Immature natural killer cell (primary cell): ENCODE measurements around the gene CDH3. TPM values are rescaled to one million over a fixed set of nuclear protein-coding genes. Genes with fewer than 3 reads are reported as not detected.

Experiments
- DNase-seq, 3 donors: peaks; one replicate each; pipeline ENCODE4 v3.0.0; 2022; ENCODE audit warnings: mixed read lengths in 1 of 3
- H3K27ac Mint-ChIP-seq, 6 donors: one replicate each; pipeline ENCODE4 v1.8.0; 2020; ENCODE audit warnings: mixed read lengths in 6 of 6, mild to moderate bottlenecking in 5 of 6, inconsistent platforms in 4 of 6, moderate library complexity in 3 of 6
- H3K27me3 Mint-ChIP-seq, 3 donors: one replicate each; pipeline ENCODE4 v1.8.0; 2020 to 2021; ENCODE audit warnings: low read depth in 3 of 3, mild to moderate bottlenecking in 3 of 3, mixed read lengths in 3 of 3, moderate library complexity in 3 of 3, inconsistent platforms in 1 of 3
- H3K36me3 Mint-ChIP-seq, 3 donors: one replicate each; pipeline ENCODE4 v1.8.0; 2020; ENCODE audit warnings: mixed read lengths in 3 of 3, inconsistent platforms in 2 of 3, mild to moderate bottlenecking in 2 of 3
- H3K4me1 Mint-ChIP-seq, 2 donors: one replicate each; pipeline ENCODE4 v1.8.0; 2020; ENCODE audit warnings: inconsistent platforms in 2 of 2, mild to moderate bottlenecking in 2 of 2, mixed read lengths in 2 of 2, moderate library complexity in 1 of 2
- H3K4me3 Mint-ChIP-seq, 5 donors: one replicate each; pipeline ENCODE4 v1.8.0; 2020; ENCODE audit warnings: mild to moderate bottlenecking in 5 of 5, mixed read lengths in 5 of 5, inconsistent platforms in 3 of 5, moderate library complexity in 3 of 5
- H3K9me3 Mint-ChIP-seq, 6 donors: one replicate each; pipeline ENCODE4 v1.8.0; 2020; ENCODE audit warnings: mild to moderate bottlenecking in 6 of 6, mixed read lengths in 6 of 6, inconsistent platforms in 4 of 6, moderate library complexity in 3 of 6
- polyA plus RNA-seq, 3 donors: library from polyadenylated mRNA; unstranded; fragments of 300-500 nt; fragmentation: Illumina TruSeq; gene quantifications; one replicate each; pipeline ENCODE4 v1.2.3, GENCODE V29; 2021

CDH3 gene
- polyA plus RNA-seq, 3 donors from 2014 or later: not detected

GRCh38 chr16:68659412-68660358 is 14.6 kb downstream of the CDH3 start:
- no peak overlapping the region for H3K4me3 Mint-ChIP-seq
- H3K9me3 Mint-ChIP-seq: no peaks in the 10 kb centered on the region
- H3K27me3 Mint-ChIP-seq: peaks cover 0 to 4% (median 0%) of the 10 kb centered on the region in 3 donors
- DNase-seq: no peak
- no peak overlapping the region for H3K27ac Mint-ChIP-seq
- no peaks in the 10 kb centered on the region for H3K36me3 Mint-ChIP-seq
- H3K4me1 Mint-ChIP-seq: no peaks in the 10 kb centered on the region

DNA sequence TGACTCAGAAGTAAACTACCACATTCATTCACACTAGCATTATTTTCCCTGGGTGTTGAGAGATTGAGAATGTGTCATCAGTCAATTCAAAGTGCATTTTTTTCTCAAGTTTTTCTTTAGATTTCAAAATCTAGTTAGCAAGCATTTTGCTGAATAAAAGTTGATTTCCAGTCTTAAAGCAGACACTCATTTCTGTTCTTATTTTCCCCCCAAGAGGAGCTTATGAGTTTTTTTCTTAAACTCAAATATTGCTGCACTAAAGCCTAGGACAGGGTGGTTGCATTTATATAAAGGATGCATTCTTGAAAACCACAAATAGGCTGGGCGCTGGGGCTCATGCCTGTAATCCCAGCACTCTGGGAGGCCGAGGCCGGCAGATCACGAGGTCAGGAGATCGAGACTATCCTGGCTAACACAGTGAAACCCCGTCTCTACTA is 15.3 kb downstream of the CDH3 start:
- Mint-ChIP-seq H3K9me3 (no peaks in the 10 kb centered on the region), H3K27me3 (peaks cover 0 to 4% (median 0%) of the 10 kb centered on the region in 3 donors), H3K4me1 (no peaks in the 10 kb centered on the region), H3K36me3 (no peaks in the 10 kb centered on the region), H3K27ac (no peak overlapping the region), H3K4me3 (no peak overlapping the region)
- DNase-seq: no peak

GRCh38 chr16:68662035-68662434 is 16.9 kb downstream of the CDH3 start:
- no peaks in the 10 kb centered on the region for H3K4me1 Mint-ChIP-seq
- no peak overlapping the region for H3K4me3 Mint-ChIP-seq
- peaks cover 0 to 3% (median under 1%) of the 10 kb centered on the region in 3 donors for H3K27me3 Mint-ChIP-seq
- no peak overlapping the region for H3K27ac Mint-ChIP-seq
- H3K36me3 Mint-ChIP-seq: no peaks in the 10 kb centered on the region
- DNase-seq: no peak
- no peaks in the 10 kb centered on the region for H3K9me3 Mint-ChIP-seq

DNA sequence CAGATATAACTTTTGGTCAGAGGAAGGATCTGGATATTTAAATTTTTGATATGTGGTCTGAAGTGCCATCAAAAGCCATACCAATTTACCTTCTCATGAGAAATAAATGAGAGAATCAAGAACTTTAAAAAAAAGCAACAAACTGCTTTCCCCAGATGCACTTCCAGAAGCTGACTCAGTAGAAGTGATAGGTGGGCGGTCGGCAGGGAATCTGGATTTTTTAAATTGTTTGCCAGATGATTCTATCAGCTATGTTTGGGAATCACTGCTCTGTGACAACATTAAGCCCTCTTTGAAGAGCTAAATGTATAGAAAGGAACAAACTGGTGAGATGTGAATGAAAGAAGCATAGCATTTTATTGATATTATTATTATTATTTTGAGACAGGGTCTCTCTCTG is 19.2 kb downstream of the CDH3 start:
- Mint-ChIP-seq H3K27ac (no peak overlapping the region), H3K9me3 (no peaks in the 10 kb centered on the region), H3K27me3 (peaks cover 0 to 3% (median 2%) of the 10 kb centered on the region in 3 donors), H3K4me3 (no peak overlapping the region), H3K4me1 (no peaks in the 10 kb centered on the region), H3K36me3 (no peaks in the 10 kb centered on the region)
- DNase-seq: no peak

DNA sequence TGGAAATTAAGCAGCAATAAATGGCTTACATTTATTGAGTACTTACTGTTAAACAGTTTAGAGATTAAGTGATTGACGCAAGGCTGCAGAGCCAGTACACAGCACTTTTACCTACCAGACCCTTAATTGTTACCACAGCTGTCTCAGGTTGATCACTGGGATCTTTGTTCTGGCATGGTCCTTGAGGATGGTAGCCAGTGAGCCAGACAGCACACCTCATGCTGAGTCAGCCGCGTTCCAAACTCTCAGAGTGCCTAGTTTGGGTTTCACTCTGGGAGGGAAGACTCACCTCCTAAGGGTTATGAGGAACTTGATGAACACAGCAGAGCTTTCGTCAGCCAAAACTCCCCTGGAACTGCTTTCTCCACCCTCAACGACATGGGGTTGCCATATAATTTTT is 20.4 kb downstream of the CDH3 start:
- Mint-ChIP-seq H3K27ac (no peak overlapping the region), H3K4me3 (no peak overlapping the region), H3K36me3 (no peaks in the 10 kb centered on the region), H3K4me1 (no peaks in the 10 kb centered on the region), H3K27me3 (peaks cover 0 to 3% (median 2%) of the 10 kb centered on the region in 3 donors), H3K9me3 (no peaks in the 10 kb centered on the region)
- no peak for DNase-seq

DNA sequence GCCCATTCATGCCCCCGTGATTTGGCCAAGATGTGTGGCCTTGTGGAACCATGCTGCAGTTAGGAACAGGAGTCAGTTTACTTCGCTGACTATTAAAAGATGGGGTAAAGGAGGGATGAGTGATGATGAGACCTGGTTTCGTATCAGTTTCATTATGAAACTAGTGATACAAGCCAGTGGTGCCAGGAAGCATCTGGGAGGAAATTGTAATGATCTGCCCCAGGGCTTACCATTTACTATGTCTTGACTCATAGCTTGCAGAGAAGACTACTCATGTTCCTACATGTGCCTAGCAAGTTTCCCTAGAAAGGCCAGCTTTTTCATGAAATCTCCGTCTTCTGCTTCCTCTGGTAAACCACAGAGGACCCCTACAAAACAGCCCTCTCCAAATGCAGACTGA is 23.2 kb downstream of the CDH3 start:
- Mint-ChIP-seq H3K4me1 (no peaks in the 10 kb centered on the region), H3K4me3 (no peak overlapping the region), H3K27ac (no peak overlapping the region), H3K36me3 (no peaks in the 10 kb centered on the region), H3K27me3 (peaks cover 0 to 2% (median 2%) of the 10 kb centered on the region in 3 donors), H3K9me3 (no peaks in the 10 kb centered on the region)
- DNase-seq: no peak

DNA sequence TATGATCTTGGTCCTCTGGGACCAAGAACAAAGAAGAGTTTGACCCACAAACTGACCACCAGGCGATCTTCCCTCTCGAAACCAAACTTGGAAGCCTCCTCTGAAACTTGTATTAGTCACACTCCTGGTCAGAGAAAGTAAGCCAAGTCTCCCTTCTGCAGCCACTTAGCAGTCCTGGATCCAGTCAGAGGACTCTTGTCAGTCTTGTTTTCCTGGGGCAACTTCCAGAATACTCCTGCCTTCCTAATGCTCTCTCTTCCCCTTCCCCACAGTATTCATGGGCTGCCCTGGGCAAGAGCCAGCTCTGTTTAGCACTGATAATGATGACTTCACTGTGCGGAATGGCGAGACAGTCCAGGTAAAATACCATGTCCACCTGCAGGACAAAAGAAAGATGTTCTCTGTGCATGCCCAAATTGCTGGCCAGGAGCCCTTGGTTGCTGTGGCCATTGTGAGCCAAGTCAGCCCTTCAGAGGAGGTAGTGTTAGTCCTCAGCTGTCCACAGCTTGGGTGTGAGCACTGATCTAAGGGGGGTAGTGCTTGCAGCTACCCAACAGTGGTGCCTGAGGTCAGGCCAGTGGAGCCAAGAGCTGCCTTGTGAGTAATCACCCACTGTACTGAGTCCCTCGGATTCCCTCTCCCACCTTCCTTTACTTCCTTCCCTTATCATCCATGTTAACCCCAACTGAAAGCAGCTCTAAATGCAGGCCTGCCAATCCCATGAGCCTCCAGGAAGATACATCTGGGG is 31.2 kb downstream of the CDH3 start:
- Mint-ChIP-seq H3K27ac (no peak overlapping the region), H3K4me1 (no peaks in the 10 kb centered on the region), H3K4me3 (no peak overlapping the region)

DNA sequence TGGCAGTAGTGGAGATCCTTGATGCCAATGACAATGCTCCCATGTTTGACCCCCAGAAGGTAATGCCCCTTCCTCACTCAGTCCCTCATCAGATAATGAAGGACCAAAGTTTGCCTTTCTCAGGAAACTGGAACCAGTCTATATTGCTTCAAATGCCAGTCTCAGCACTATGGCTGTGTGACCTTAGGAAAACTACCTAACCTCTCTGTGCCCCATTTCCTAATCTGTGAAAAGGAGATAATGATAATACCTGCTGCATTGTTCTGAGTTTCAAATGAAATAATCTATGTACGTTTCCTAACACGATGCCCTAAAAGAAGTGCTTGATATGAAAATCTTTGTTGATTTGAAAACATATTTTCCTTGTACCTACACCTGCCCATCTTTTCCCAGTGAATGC is 35.9 kb downstream of the CDH3 start:
- DNase-seq: no peak
- H3K27ac Mint-ChIP-seq: no peak overlapping the region
- no peak overlapping the region for H3K4me3 Mint-ChIP-seq
- H3K4me1 Mint-ChIP-seq: no peaks in the 10 kb centered on the region
- H3K27me3 Mint-ChIP-seq: peaks cover 0 to 2% (median 0%) of the 10 kb centered on the region in 3 donors
- H3K9me3 Mint-ChIP-seq: no peaks in the 10 kb centered on the region
- no peaks in the 10 kb centered on the region for H3K36me3 Mint-ChIP-seq

More for the DNA sequence above, 31.2 kb downstream of the CDH3 start:
- Mint-ChIP-seq H3K9me3 (no peaks in the 10 kb centered on the region), H3K27me3 (peaks cover 0 to 2% (median 2%) of the 10 kb centered on the region in 3 donors), H3K36me3 (no peaks in the 10 kb centered on the region)
- DNase-seq: no peak

DNA sequence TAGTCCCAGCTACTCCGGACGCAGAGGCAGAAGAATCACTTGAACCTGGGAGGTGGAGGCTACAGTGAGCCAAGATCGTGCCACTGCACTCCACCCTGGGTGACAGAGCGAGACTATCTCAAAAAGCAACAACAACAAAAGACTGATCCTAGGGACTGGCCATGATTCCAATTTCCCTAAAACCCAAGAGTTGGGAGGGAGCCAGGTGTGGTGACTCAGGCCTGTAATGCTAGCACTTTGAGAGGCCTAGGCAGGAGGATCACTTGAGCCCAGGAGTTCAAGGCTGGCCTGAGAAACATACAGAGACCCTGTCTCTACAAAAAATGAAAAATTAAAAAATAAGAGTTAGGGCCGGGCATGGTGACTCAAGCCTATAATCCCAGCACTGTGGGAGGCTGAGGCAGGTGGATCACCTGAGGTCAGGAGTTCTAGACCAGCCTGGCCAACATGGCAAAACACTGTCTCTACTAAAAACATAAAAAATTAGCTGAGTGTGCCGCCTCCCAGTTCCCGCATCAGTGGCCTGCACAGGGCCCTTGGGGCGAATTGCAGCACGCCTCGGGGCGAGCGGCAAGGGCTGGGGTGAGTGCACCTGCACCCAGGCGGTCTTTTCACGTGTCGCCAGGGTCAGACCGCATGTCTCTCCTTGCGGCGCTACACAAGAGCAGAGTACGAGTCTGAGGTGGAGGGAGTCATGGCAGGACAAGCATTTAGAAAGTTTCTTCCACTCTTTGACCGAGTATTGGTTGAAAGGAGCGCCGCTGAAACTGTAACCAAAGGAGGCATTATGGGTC is 40.8 kb downstream of the CDH3 start:
- no peaks in the 10 kb centered on the region for H3K4me1 Mint-ChIP-seq
- no peak overlapping the region for H3K4me3 Mint-ChIP-seq
- no peak for DNase-seq
- H3K9me3 Mint-ChIP-seq: no peaks in the 10 kb centered on the region
- peaks cover 0 to 2% (median 0%) of the 10 kb centered on the region in 3 donors for H3K27me3 Mint-ChIP-seq
- no peaks in the 10 kb centered on the region for H3K36me3 Mint-ChIP-seq
- H3K27ac Mint-ChIP-seq: no peak overlapping the region

GRCh38 chr16:68686905-68687304 is 41.8 kb downstream of the CDH3 start:
- no peaks in the 10 kb centered on the region for H3K36me3 Mint-ChIP-seq
- H3K4me1 Mint-ChIP-seq: no peaks in the 10 kb centered on the region
- H3K27me3 Mint-ChIP-seq: peaks cover 0 to 2% (median 0%) of the 10 kb centered on the region in 3 donors
- no peak overlapping the region for H3K27ac Mint-ChIP-seq
- no peak for DNase-seq
- H3K9me3 Mint-ChIP-seq: no peaks in the 10 kb centered on the region
- no peak overlapping the region for H3K4me3 Mint-ChIP-seq

DNA sequence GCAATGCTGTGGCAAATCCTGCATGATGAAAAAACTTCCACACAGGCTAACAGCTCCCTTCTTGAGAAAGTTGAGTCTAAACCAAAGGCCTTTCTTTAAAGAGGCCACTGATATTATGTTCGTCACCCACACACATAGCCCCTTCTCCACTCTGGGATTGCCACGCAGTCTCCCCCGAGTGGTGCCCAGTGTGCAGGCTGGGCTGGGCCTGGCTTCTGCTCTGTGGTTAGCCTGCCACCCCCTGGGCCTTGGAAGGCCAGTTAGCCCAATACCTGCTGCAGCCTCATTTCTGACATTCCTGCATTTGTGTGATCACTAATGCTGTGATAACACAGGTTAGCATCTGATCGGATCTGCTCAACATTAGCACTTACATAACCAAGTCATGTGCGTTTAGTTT is 44.8 kb downstream of the CDH3 start:
- no peak for DNase-seq
- Mint-ChIP-seq H3K27ac (no peak overlapping the region), H3K36me3 (no peaks in the 10 kb centered on the region), H3K27me3 (peaks cover 0 to 2% (median 0%) of the 10 kb centered on the region in 3 donors), H3K4me1 (no peaks in the 10 kb centered on the region), H3K9me3 (no peaks in the 10 kb centered on the region), H3K4me3 (no peak overlapping the region)

GRCh38 chr16:68695575-68695974 is 50.5 kb downstream of the CDH3 start:
- H3K36me3 Mint-ChIP-seq: no peaks in the 10 kb centered on the region
- H3K4me3 Mint-ChIP-seq: no peak overlapping the region
- H3K9me3 Mint-ChIP-seq: no peaks in the 10 kb centered on the region
- no peak overlapping the region for H3K27ac Mint-ChIP-seq
- peaks cover 0 to 4% (median 0%) of the 10 kb centered on the region in 3 donors for H3K27me3 Mint-ChIP-seq
- DNase-seq: no peak
- H3K4me1 Mint-ChIP-seq: no peaks in the 10 kb centered on the region

DNA sequence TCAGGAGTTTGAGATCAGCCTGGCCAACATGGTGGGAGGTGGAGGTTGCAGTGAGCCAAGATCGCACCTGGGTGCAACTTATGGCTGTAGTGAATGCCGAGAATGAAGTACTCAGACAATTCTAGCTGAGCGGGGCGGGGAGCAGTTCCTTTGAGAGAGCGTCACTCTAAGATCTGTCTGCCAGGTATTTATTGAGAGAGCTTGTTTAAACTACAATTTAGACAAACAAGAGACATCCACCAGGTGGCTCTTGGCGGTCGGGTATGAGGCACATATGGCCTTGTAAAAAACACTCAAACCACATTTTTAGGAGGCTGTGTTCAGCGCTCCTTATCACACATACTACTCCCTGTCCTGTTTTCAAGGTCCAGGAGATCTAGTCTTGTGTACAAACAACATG is 51.4 kb downstream of the CDH3 start:
- H3K36me3 Mint-ChIP-seq: no peaks in the 10 kb centered on the region
- no peak overlapping the region for H3K27ac Mint-ChIP-seq
- no peak overlapping the region for H3K4me3 Mint-ChIP-seq
- no peaks in the 10 kb centered on the region for H3K9me3 Mint-ChIP-seq
- DNase-seq: no peak
- no peaks in the 10 kb centered on the region for H3K4me1 Mint-ChIP-seq
- H3K27me3 Mint-ChIP-seq: peaks cover 0 to 4% (median 0%) of the 10 kb centered on the region in 3 donors
